Mammary epithelial cell (primary cell): ENCODE data around the gene C11orf54.

Experiments
- EZH2 ChIP-seq: IDR thresholded peaks from 2 replicates; pipeline ENCODE4 v1.6.1; 2012; ENCODE audit warnings: low read length, inconsistent platforms, borderline replicate concordance
- TF ChIP-seq, protein P1 (sequence below), 2 donors: IDR thresholded peaks in 1 of 2; conservative IDR thresholded peaks in 1 of 2; 2 replicates each; pipeline ENCODE4 v1.5.1; 2011 to 2012; ENCODE audit warnings: inconsistent platforms in 2 of 2, low read length in 2 of 2, mild to moderate bottlenecking in 2 of 2, control low read depth in 1 of 2, low read depth in 1 of 2; ENCODE audit not compliant: insufficient read depth in 1 of 2; ENCODE audit errors: extremely low read depth in 1 of 2

DNA sequence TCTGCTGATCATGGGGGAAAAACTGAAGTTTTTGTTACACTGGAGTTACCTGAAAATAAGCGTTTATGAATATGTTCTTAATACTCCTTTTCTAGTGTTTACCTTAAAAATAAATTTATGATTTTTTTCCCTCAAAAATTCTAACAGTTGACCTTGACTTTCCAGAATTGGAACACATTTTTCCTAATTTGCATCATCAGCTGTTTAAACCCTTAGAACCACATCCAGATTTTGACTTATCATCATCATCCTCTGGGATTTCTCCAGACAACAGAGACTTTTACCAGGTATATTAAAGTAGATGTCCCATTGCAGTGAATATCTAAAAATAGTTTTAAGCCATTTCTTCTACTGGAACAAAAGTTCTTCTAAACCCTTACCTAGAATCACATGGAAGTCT, 17.4 kb upstream of the C11orf54 start:
- TF ChIP-seq, protein P1, sequence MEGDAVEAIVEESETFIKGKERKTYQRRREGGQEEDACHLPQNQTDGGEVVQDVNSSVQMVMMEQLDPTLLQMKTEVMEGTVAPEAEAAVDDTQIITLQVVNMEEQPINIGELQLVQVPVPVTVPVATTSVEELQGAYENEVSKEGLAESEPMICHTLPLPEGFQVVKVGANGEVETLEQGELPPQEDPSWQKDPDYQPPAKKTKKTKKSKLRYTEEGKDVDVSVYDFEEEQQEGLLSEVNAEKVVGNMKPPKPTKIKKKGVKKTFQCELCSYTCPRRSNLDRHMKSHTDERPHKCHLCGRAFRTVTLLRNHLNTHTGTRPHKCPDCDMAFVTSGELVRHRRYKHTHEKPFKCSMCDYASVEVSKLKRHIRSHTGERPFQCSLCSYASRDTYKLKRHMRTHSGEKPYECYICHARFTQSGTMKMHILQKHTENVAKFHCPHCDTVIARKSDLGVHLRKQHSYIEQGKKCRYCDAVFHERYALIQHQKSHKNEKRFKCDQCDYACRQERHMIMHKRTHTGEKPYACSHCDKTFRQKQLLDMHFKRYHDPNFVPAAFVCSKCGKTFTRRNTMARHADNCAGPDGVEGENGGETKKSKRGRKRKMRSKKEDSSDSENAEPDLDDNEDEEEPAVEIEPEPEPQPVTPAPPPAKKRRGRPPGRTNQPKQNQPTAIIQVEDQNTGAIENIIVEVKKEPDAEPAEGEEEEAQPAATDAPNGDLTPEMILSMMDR (conservative IDR thresholded peaks at IDR 0.05 in 1 of 2, IDR thresholded peaks at IDR 0.05 in 1 of 2; ENCODE audit: extremely low read depth in 1 of 2, insufficient read depth in 1 of 2, low read depth in 1 of 2, low read length in 2 of 2): no peak
- TF ChIP-seq EZH2: no peak
